Stimulated activated CD4-positive, alpha-beta T cell treated with anti-CD3 and anti-CD28 coated beads, Interleukin-1b, Interleukin-23, amount 100 ng/mL, for 48 hours (primary cell): Measurements from ENCODE around the gene TRIM38.
"Not testable (repeated sequence)": the region's sequence is repeated elsewhere in the genome, so short reads cannot be mapped to it uniquely, and the experiment has no call there.

ENCODE experiments used
- DNase-seq: peaks from one replicate; pipeline ENCODE4 v3.0.0-alpha.2; 2020

Gene TRIM38

DNA sequence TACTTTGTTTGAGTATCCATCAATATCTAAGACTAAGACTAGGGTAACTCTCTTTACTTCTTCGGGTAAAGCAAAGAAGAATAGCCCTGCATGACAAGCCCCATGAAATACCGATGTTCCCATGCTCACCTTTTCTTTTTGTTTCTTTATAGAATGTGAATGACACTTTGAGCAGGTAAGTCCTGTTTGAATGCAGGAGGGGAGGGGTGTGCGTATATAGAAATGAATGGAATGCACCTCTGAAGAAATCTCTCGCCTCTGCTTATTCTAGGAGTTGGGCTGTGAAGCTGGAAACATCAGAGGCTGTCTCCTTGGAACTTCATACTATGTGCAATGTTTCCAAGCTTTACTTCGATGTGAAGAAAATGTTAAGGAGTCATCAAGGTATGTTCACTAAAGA lies 10.3 kb downstream of the TRIM38 start:
- DNase-seq, result no peak

DNA sequence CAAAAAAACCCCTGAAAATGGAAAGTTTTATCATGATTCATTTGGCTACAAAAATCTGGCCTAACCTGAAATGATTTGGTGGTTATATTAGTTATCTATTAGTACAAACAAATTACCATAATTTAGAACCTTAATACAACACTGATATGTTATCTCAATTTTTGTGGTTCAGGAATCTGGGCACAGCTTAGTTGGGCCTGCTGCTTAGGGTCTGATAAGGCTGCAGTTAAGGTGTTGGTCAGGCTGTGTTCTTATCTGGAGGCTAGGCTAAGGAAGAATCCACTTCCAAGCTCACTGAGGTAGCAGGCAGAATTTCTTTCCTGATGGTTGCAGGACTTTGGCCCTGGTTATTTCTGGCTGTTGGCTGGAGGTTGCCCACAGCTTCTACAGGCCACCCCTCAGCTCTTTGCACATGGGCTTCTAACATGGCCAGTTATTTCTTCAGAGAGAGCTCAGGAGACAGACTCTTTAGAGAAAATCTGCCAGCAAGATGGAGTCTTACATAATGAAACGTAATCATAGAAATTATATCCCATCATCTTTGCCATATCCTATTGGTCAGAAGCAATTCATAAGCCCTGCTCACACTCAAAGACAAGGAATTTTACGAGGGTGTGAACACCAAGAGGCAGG lies 11.4 kb downstream of the TRIM38 start:
- DNase-seq, result no peak

DNA sequence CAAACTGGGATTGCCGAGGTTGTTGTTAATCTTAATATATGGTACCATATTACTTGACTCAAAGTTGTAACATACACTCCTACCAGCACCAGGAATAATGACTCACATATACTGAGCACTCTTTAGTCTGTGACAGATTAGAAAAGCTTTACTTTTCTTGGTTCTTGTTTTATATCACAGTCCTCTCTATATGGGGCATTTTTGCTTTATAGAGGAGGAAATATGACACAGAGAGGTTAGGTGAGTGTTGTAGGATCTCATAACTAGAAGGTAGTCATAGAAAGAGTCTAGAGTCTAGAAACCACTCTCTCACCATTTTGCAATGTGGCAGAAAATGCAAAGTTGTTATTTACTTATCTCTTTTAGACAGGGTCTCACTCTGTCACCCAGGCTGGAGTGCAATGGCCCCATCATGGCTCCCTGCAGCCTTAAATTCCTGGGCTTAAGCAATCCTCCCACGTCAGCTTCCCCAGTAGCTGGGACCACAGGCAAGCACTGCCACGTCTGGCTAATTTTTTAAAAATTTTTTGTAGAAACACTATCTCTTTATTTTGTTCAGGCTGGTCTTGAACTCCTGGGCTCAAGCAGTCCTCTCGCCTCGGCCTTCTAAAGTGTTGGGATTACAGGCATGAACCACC lies 13.4 kb downstream of the TRIM38 start:
- DNase-seq, result no peak

DNA sequence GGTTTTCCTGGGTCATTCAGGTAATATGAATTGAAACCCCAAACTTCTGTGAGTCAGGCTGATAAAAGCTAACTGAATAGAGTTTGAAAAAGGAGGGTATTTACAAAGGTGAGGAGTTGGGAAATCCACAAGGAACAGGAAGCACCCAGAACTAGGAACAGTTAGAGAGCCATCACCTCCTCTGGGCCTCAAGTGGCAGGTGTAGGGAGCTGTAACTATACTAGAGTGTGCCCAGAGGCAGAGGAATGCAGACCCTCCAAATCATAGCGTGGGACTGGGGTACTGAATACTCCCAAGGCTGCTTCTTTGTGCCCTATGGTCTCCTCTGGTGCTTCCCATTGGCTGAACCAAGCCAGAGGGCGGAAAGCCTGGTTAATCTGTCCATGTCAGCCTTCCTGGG lies 18.3 kb downstream of the TRIM38 start:
- DNase-seq, result no peak

DNA sequence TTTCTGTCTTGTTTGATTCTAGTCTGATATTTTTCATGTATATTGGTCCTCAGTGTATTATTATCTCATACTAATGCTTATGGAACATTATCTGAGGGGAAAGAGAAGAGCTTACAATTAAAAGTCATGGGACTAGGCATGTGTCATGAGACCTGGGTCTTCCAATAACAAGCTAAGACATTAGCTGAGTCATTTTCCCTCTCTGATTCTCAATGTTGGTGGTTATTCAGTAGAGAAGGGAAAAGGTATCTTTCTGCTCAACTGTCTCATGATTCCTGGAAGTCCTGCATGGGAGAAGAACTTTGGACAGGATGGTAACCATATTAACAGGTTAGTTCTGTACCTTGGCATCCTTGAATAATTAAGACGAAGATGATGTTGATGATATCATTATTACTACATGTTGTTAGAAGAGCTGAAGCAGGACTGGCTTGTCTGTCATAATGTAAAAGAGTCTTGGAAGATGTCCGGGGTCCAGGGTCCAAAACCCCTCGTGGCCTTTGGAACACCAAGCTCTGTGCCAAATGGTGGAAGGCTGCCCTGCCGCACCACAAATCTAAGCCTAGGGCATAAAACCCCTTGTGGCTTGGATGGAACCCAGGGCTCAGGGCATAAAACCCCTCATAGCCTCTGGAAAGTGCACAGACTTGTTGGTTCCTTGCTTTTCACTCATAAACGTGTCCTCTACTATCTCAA lies 19.1 kb downstream of the TRIM38 start:
- DNase-seq, result no peak

DNA sequence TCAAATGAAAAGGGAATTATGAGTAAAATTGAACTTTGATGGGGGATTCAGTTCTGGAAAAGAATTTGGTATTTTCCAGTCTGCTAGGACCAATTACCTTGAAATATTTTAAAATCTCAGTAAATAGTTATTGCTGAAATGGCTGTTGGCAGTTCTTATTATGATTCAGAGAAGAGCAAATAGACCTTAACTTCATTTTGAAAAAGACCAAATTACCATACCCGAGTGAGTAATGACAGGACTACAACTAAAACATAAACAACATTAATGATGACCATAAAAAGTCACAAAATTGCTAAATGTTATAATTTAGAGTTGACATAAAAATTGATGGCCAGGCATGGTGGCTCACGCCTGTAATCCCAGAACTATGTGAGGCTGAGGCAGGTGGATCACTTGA lies 21.7 kb downstream of the TRIM38 start:
- DNase-seq, result no peak

DNA sequence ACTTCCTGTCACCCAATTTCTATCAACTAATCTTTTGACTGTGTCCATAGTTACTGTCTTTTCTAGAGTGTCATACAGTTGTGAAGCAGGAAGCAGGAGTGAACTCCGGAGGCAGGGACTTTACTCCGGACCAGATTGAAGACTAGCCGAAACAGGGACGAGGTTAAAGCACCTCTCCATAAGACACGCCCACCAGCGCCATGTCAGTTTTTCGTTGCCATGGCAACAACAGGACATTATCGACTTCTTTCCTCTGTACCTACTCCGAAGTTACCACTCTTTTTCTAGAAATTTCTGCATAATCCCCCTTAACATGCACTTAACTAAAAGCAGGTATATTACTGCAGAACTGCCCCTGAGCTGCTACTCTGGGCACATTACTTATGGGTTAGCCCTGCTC lies 25.2 kb downstream of the TRIM38 start:
- no peak for DNase-seq

DNA sequence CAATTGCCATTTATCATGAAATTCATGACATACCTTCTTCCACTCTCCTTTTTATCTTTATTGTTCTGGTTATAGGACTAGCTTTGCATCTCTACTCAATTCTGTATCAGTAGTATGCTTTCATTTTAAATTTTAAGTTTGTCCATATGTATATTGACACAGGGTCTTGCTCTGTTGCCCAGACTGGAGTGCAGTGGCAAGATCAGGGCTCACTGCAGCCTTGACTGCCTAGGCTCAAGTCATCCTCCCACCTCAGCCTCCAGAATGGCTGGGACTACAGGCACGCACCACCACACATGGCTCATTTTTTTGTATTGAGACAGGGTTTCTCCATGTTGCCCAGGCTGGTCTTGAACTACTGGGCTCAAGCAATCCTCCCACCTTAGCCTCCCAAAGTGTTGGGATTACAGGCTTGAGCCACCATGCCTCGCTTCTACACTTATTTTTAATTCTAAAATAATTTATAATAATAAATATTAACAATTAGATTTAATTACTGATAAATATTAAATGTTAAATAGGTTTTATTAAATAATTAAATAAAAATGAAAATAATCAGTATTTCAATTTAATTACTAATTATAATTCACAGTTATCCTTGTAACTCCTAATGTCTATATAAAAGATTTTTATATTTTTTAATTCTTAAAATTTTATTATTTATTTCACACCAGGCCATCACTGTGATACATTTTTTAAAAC lies 27.7 kb downstream of the TRIM38 start:
- no peak for DNase-seq

DNA sequence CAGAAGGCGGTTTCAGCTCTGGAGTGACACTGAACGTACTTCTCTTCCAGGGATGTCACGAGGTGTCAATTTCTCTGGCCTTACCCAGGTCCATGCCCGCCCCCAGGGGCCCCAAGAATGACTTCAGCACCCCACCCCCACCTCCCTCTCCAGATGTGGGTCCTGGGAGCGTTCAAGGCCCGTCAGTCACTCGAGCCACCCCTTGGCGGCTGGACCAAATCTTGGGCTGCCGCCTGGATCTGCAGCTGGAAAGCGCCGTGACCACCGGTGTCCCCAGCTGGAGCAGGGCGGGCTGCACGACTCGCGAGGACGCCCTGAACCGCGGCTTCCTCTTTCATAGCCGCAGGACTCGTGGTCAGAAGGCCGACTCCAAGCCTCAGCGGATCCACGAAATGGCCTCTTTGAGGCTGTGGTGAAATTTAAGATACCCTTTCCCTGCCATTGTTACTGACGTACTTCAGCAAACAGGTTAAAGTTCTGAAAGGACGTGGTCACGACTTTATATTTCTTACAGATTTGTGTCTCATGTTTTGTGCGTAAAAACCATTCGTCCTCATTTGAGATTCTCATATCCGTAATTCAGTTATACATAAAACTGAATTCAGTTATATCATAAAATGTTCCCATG lies 29.3 kb downstream of the TRIM38 start:
- DNase-seq, result peak; percentile 46

DNA sequence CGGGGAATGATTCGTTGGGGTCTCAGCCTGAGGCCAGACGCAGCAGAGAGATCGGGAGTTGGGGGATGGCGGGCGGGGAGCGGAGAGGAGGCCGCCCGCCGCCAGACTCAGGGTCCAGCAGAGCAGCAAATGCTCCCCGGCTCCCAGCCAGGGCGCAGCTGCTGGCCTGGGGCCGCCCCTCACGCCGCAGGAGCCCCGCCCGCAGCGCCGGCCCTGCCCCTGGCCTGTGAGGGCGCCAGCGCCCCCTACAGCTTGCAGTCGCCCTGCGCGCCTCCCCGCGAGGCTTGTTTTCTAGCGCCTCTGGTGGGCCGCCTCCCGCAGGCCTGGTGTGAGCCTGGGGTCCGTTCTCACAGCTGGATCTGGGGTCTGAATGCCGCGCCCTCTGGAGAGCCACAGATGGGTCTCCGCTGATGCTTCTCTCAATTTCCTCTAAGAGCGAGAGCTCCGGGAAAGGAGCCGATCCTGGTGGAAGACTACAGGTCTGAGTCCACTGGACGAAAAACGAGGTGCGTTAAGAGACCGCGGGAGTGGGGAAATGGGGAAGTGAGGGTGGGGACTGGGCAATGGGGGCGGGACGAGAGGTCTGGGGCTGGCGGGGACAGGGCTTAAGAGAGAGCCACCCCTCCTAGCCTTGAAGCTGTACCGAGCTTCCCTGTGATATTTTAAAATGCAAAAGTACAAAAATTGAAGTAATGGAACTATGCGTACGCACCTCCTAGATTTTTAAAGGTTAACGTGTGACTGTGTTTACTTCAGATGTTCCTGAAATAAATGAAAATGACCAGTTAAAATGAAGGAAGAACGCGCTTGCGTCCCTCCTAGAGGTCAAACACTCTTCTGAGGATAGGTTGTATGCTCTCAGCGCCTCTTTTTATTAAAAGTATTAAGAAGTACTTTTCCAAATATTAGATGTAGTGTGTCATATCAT lies 30.1 kb downstream of the TRIM38 start:
- peak; percentile 93 for DNase-seq

DNA sequence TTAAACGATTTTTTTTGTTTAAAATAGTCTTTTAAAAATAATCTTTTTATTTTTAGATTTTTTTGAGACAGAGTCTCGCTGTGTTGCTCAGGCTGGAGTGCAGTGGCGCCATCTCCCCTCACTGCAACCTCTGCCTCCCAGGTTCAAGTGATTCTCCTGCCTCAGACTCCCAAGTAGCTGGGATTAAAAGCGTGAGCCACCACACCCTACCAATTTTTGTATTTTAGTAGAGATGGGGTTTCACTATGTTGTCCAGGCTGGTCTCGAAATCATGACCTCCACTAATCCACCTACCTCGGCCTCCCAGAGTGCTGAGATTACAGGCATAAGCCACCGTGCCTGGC lies 30.7 kb downstream of the TRIM38 start:
- not testable (repeated sequence) for DNase-seq

DNA sequence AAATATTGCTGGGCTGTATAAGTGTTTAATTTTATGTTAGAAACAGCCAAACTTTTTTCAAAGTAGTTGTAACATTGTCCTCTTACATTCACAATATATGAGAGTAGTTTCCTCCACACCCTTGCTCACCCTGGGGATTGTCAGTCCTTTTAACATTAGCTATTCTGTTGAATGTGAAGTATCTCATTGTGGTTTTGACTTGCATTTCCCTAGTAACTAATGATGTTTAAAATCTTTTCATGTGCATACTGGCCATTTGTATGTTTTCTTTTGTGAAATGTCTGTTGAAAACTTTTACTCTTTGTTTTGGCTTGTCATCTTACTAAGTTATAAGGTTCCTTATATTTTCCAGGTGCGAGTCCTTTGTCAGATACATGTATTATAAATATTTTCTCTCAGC lies 32.9 kb downstream of the TRIM38 start:
- DNase-seq, result no peak

DNA sequence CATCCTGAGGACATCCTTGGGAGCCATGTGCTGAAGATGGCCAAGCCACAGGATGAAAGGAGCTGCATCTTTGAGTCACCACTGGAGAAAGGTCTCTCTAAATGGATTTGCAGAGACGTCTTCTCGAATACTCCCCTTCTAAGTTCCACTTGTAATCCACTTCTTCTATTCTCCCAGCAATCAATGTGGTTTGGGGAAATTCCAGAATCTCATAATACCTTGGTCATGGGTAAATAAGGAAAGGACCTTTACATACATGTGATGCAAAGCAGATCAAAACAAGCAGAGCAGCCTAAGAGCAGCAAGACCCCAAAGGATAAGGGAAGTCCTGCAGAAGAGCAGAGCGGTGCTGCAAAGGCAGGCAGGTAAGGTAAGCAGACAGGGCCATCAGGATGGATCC lies 35.3 kb downstream of the TRIM38 start:
- no peak for DNase-seq

DNA sequence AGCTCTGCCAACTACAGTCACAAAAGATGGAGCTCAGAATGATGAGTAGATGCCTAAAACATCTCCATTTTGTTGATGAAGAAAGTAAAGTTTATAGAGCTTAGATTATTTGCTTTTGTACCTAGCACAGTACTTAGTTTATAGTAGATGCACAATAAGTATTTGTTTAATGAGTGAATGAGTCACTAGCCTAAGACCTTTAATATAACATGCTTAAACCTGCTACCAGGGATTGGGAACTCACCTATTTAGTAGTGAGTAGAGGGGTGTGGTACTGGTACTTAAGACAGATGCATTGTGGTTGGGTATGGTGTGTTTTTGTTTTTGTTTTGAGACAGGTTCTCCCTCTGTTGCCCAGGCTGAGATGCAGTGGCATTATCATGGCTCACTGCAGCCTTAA lies 35.8 kb downstream of the TRIM38 start:
- DNase-seq, result no peak

DNA sequence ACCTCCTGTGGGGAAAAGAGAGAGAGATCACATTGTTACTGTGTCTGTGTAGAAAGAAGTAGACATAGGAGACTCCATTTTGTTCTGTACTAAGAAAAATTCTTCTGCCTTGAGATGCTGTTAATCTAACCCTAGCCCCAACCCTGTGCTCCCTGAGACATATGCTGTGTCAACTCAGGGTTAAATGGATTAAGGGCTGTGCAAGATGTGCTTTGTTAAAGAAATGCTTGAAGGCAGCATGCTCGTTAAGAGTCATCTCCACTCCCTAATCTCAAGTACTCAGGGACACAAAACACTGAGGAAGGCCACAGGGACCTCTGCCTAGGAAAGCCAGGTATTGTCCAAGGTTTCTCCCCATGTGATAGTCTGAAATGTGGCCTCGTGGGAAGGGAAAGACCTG lies 36.6 kb downstream of the TRIM38 start:
- DNase-seq, result not testable (repeated sequence)

DNA sequence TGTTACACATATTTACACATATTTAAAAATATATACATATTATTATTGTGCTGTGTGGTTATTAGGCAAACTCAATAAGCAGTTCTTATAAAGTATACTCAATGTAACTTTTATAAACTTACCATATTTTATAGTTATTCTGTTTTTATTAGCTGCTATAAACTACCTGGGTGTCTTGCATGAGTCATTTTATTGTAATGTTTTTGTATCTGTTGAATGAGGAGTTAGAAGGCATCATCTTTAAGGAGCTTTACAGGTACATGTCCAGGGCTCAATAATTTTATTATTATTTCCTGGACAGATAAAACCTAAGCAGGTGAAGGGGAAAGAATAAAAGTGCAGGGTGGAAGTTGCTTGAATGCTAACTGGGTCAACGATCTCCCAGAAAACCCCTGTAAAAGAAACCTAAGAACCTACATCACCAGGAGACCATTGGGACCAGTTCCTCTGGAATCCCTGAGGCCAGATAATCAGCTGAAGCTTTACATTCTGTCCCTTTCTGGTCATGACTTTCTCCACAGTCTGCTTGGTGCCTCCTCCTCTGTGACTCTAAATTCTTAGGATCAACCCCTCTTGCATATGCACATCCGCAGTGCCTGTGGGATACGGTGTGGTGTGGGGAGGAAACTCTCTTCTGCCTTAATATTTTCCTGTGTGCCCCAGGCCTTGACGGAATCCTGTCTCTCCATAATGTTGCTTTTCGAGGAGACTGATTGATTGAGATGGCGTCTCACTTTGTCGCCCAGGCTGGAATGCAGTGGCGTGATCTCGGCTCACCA lies 38.0 kb downstream of the TRIM38 start:
- DNase-seq, result no peak

DNA sequence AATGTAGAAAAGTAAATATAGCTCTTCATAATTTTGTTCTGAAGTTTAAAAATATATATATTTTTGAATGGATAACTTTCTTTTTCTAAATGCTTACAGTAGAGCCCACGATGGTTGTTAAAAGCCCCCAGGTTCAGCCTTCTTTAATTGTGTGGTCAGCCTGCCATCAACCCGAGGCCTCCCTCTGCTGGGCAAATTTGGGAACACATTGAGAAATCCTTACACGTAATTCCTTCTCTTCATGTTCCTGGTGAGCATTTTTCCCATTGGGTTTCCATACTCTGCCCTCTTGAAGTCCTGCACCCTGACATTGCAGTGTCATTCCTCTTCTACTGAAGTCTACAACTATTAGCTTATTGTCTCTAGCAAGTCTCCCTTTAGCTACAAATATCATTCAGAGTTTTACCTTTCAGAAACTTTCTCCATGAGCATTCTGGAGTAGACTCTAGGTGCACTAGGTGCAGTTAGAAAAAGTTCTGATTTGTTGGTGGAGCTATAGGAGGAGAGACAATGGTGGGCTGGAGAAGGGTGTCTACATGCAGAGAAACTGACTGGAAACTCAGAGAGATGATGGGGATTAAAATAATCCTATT lies 40.6 kb downstream of the TRIM38 start:
- peak; percentile 19 for DNase-seq

DNA sequence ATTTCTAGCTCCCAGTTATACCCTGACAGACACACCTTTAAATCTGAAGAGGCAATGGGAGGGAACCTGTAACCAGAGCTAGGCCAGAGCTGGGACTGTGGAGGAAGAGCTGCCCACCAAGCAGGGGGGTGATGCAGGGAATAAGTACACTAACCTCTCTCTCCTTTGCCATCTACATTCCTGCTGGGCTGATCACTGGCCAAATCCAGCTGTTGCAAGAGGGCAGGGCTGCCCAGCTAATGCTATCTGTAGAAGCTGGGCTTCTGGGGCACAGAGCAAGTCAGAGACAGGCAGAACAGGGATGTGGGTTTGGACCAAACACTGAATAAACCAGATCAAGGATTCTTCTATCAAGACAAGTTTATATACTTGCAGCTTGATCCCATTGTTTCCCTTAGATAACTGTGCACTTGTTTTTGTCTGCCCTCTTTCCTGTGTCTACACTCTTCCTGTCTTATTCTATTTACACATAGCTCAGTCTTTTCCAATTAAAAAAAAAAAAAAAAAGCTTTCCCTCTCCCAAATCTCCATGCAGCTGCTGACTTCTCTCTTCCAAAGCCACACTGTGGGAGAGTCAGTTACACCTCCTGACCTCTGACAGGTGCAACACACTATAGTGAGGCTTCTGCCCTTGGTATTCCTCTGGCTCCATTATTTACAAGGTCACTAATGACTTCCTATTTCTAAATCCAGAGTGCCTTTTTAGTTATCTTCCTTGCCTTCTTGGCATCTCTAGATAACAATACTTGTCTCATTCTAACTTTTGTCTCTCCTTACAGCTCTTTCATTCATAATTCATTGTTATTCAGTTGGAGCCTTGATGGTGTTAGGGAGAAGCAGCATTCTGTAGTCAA lies 43.7 kb downstream of the TRIM38 start:
- DNase-seq, result no peak

DNA sequence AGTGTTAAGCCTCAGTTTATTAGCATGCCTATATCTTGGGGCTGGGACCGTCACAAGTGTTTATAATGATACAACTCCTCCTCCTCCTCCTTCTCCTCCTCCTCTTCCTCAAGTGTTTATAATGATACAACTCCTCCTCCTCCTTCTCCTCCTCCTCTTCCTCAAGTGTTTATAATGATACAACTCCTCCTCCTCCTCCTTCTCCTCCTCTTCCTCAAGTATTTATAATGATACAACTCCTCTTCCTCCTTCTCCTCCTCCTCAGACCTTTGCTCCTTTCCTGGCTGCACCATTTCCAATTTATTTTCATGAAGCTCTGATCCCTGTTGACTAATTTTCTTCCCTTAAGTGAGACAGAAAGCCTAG lies 44.3 kb downstream of the TRIM38 start:
- not testable (repeated sequence) for DNase-seq

DNA sequence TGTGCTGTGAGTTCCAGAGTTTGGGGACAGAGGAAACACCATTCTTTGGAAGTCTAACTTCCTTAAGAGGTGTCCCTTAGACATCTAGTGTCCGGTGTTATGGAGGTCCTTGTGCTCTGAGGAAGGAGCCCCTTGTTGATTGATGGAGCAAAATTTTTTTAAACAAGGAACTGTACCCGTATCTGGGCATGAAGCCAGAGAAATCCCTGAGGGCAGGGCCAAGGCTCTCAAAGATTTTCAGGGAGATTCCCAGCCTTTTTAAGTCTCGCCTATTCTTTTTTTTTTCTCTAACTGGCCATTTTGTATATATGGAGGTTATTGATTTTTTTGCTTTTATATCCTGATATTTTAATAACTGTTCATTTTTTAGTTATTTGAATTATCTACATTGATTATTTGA lies 45.9 kb downstream of the TRIM38 start:
- DNase-seq, result no peak
